ENCODE results near the gene TMBIM4. TPM values are rescaled to one million over a fixed set of nuclear protein-coding genes. Genes with fewer than 3 reads are reported as not detected.

TMBIM4 gene
- total and polyA plus RNA-seq, 2 donors (not counting 3 experiments of a cell fraction or from before 2014, with no cell fraction given) = 74.1 to 370 TPM

- BruUV-seq (replicated peaks) = no TSS peak
- peak overlapping the region; percentile 74 for H3K4me2 ChIP-seq (ENCODE audit: insufficient read depth, low read length)
- H3K36me3 ChIP-seq (ENCODE audit: control insufficient read depth in 2 of 2, extremely low read depth in 1 of 2, insufficient read depth in 2 of 2, low read length in 2 of 2) = peaks cover 1 to 2% of the 10 kb centered on the region in 2 experiments
- intact Hi-C loops (cut with micrococcal nuclease) = loop anchor here (1.0 to 5.0 kb wide), 2 partner anchors 39 to 277 kb away; partner anchors contain the start of gene TMBIM4
- DNase-seq (ENCODE audit: low read depth, low spot score) (no peak), FAIRE-seq (no peak)
- peaks cover 16% of the 10 kb centered on the region for H3K4me1 ChIP-seq (ENCODE audit: control insufficient read depth, extremely low read depth, insufficient read depth, low read length)
- dilution Hi-C loops (cut with MboI; ENCODE audit: extremely low pct_ligation_motif_present, low sequenced_read_pairs) = no loop called here
- CTCF ChIA-PET = interaction anchor here (0.6 to 3.4 kb wide), 2 partner anchors 15 to 105 kb away, joined by 3 to 24 read pairs; no protein-coding TSS in a partner anchor
- H3K4me3 ChIP-seq (replicated peaks in 1 of 3; ENCODE audit: insufficient read depth in 1 of 3, low read depth in 1 of 3, low read length in 3 of 3) = peak overlapping the region; percentile 68 to 85 (median 82)
- no peaks in the 10 kb centered on the region for H4K20me1 ChIP-seq (replicated peaks; ENCODE audit: control insufficient read depth, extremely low read depth, insufficient read depth, low read length)
- no peaks in the 10 kb centered on the region for H3K27me3 ChIP-seq (ENCODE audit: control insufficient read depth in 2 of 2, insufficient read depth in 2 of 2, low read length in 2 of 2)
- H3K27ac ChIP-seq (ENCODE audit: insufficient read depth, low read depth, low read length) = peak overlapping the region; percentile 67
- peak overlapping the region; percentile 93 for H2AFZ ChIP-seq (ENCODE audit: low read depth, low read length)
- POLR2A ChIA-PET = interaction anchor here (2.1 kb wide), 1 partner anchor 40 kb away, joined by 7 read pairs; the partner anchor contains the start of gene TMBIM4
- peaks cover 25% of the 10 kb centered on the region for H3K79me2 ChIP-seq (ENCODE audit: control insufficient read depth, insufficient read depth, low read length)
- H3K9me1 ChIP-seq (replicated peaks; ENCODE audit: control insufficient read depth, extremely low read depth, insufficient read depth, low read length) = no peaks in the 10 kb centered on the region
- TF ChIP-seq, protein P1, sequence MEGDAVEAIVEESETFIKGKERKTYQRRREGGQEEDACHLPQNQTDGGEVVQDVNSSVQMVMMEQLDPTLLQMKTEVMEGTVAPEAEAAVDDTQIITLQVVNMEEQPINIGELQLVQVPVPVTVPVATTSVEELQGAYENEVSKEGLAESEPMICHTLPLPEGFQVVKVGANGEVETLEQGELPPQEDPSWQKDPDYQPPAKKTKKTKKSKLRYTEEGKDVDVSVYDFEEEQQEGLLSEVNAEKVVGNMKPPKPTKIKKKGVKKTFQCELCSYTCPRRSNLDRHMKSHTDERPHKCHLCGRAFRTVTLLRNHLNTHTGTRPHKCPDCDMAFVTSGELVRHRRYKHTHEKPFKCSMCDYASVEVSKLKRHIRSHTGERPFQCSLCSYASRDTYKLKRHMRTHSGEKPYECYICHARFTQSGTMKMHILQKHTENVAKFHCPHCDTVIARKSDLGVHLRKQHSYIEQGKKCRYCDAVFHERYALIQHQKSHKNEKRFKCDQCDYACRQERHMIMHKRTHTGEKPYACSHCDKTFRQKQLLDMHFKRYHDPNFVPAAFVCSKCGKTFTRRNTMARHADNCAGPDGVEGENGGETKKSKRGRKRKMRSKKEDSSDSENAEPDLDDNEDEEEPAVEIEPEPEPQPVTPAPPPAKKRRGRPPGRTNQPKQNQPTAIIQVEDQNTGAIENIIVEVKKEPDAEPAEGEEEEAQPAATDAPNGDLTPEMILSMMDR (IDR thresholded peaks at IDR 0.05; ENCODE audit: extremely low read depth in 1 of 2, insufficient read depth in 1 of 2, low read depth in 1 of 2, low read length in 2 of 2) = no peak
- TF ChIP-seq GATA2 (IDR thresholded peaks at IDR 0.05; ENCODE audit: insufficient read depth, insufficient read length, low read depth, low read length) = no peak
- TF ChIP-seq EZH2 (IDR thresholded peaks at IDR 0.05; ENCODE audit: borderline replicate concordance, low read depth, low read length, severe bottlenecking) = no peak
- TF ChIP-seq POLR2AphosphoS5 (IDR thresholded peaks at IDR 0.05; ENCODE audit: insufficient read depth, low read depth, low read length) = no peak
- TF ChIP-seq JUN (IDR thresholded peaks at IDR 0.05; ENCODE audit: borderline replicate concordance, insufficient read depth, insufficient read length, low read depth) = no peak
- TF ChIP-seq MYC (IDR thresholded peaks at IDR 0.05; ENCODE audit: low read depth, low read length) = no peak
- TF ChIP-seq, protein P2, sequence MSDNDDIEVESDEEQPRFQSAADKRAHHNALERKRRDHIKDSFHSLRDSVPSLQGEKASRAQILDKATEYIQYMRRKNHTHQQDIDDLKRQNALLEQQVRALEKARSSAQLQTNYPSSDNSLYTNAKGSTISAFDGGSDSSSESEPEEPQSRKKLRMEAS (IDR thresholded peaks at IDR 0.05; ENCODE audit: insufficient read depth, insufficient read length) = no peak
- no peak for TF ChIP-seq FOS (IDR thresholded peaks at IDR 0.05; ENCODE audit: borderline replicate concordance, insufficient read depth, low read length)
- no peak for TF ChIP-seq POLR2A (IDR thresholded peaks at IDR 0.05; ENCODE audit: low read depth, low read length)
- H3K9ac ChIP-seq (replicated peaks; ENCODE audit: extremely low read depth, insufficient read depth, low read length) = peak overlapping the region; percentile 86
- no peaks in the 10 kb centered on the region for H3K9me3 ChIP-seq (replicated peaks; ENCODE audit: control insufficient read depth, insufficient read depth, low read length)
These were observed 39.9 kb downstream of the TMBIM4 start for GRCh38 chr12:66129934-66130266.
